Natural killer cell treated with Interleukin-12 subunit alpha and Interleukin-12 subunit beta and Interleukin-15 and Interleukin-18, amount 100 ng/mL, for 72 hours (primary cell): Measurements from ENCODE around the gene SCGB2B2. TPM values are rescaled to one million over a fixed set of nuclear protein-coding genes. Genes with fewer than 3 reads are reported as not detected.
"Not testable (repeated sequence)": the region's sequence is repeated elsewhere in the genome, so short reads cannot be mapped to it uniquely, and the experiment has no call there.

ENCODE experiments used
- ATAC-seq, 2 donors: fragments of 150-1000 bp; cut with Tn5 transposase in 1 of 2; sonication (Bioruptor Pico), chemical (Tn5 transposase) in 1 of 2; 2 replicates each; pipeline ENCODE4 v1.10.0; 2021
- DNase-seq: peaks from one replicate; pipeline ENCODE4 v3.0.0; 2022; ENCODE audit warnings: low spot score
- H3K27ac Mint-ChIP-seq, 2 donors: 1 replicate in 1 of 2; 2 replicates in 1 of 2; pipeline ENCODE4 v1.8.0; 2022; ENCODE audit warnings: mixed read lengths in 2 of 2, mild to moderate bottlenecking in 1 of 2, moderate library complexity in 1 of 2
- H3K27me3 Mint-ChIP-seq, 2 donors: 1 replicate in 1 of 2; 2 replicates in 1 of 2; pipeline ENCODE4 v1.8.0; 2022; ENCODE audit warnings: mixed read lengths in 2 of 2
- H3K36me3 Mint-ChIP-seq: one replicate; pipeline ENCODE4 v1.8.0; 2022; ENCODE audit warnings: mixed read lengths
- H3K4me1 Mint-ChIP-seq, 2 donors: 1 replicate in 1 of 2; 2 replicates in 1 of 2; pipeline ENCODE4 v1.8.0; 2022; ENCODE audit warnings: low read depth in 2 of 2, mixed read lengths in 2 of 2, mild to moderate bottlenecking in 1 of 2
- H3K4me3 Mint-ChIP-seq: one replicate; pipeline ENCODE4 v1.8.0; 2022; ENCODE audit warnings: mixed read lengths
- H3K9me3 Mint-ChIP-seq: 2 replicates; pipeline ENCODE4 v1.8.0; 2022; ENCODE audit warnings: mixed read lengths
- total RNA-seq, 2 donors: library from RNA; stranded (reverse); gene quantifications; one replicate each; pipeline ENCODE4 v1.2.3, GENCODE V29; 2022

The SCGB2B2 gene
- total RNA-seq, 2 donors from 2014 or later, result 0.57 to 0.81 TPM

- Mint-ChIP-seq H3K9me3 (peaks cover 17% of the 10 kb centered on the region), H3K36me3 (peaks cover 58% of the 10 kb centered on the region), H3K27me3 (no peaks in the 10 kb centered on the region), H3K4me1 (peaks cover 25 to 30% of the 10 kb centered on the region in 2 donors), H3K27ac (no peak overlapping the region), H3K4me3 (no peak overlapping the region)
- no peak for DNase-seq
- ATAC-seq, result no peak
Observed at GRCh38 chr19:34681478-34681877, 4.5 kb upstream of the SCGB2B2 start.

- H3K36me3 Mint-ChIP-seq, result peaks cover 41% of the 10 kb centered on the region
- peaks cover 10% of the 10 kb centered on the region for H3K9me3 Mint-ChIP-seq
- H3K27me3 Mint-ChIP-seq, result peaks cover 0 to 13% of the 10 kb centered on the region in 2 donors
- no peak for DNase-seq
- no peak for ATAC-seq
- H3K4me3 Mint-ChIP-seq, result peak overlapping the region; percentile 94
- H3K4me1 Mint-ChIP-seq, result peaks cover 31 to 32% of the 10 kb centered on the region in 2 donors
- peak overlapping the region; percentile 99 to 100 for H3K27ac Mint-ChIP-seq
Observed at GRCh38 chr19:34678421-34678820, 1.5 kb upstream of the SCGB2B2 start.

- Mint-ChIP-seq H3K27ac (peak overlapping the region; percentile 99 to 100), H3K9me3 (peaks cover 8% of the 10 kb centered on the region), H3K4me1 (peaks cover 31 to 32% of the 10 kb centered on the region in 2 donors)
Observed at GRCh38 chr19:34678085-34678412, 1.1 kb upstream of the SCGB2B2 start.

GRCh38 chr19:34677386-34678084, 576 bp upstream of the SCGB2B2 start, which contains the start of gene ZNF302:
Gene ZNF302, plus strand, starts transcription at chr19:34677678. Its CDS starts 1,127 bp downstream, at chr19:34678805.
- Mint-ChIP-seq H3K27ac (peak within 1 kb of the TSS; percentile 99 to 100), H3K36me3 (peaks cover 32% of the 10 kb centered on the region), H3K9me3 (peaks cover 5% of the 10 kb centered on the region), H3K27me3 (peaks cover 7 to 21% of the 10 kb centered on the region in 2 donors), H3K4me3 (peak within 1 kb of the TSS; percentile 94), H3K4me1 (peaks cover 31 to 32% of the 10 kb centered on the region in 2 donors)
- DNase-seq (peak; percentile 99), ATAC-seq (peak; percentile 94 to 95)

More at GRCh38 chr19:34678085-34678412, 1.1 kb upstream of the SCGB2B2 start:
- peaks cover 3 to 16% of the 10 kb centered on the region in 2 donors for H3K27me3 Mint-ChIP-seq
- ATAC-seq, result no peak
- peaks cover 37% of the 10 kb centered on the region for H3K36me3 Mint-ChIP-seq
- DNase-seq, result no peak
- peak overlapping the region; percentile 94 for H3K4me3 Mint-ChIP-seq

GRCh38 chr19:34675919-34676318, 1.0 kb downstream of the SCGB2B2 start:
- ATAC-seq (no peak), DNase-seq (no peak)
- H3K4me3 Mint-ChIP-seq, result peak overlapping the region; percentile 94
- peaks cover 29% of the 10 kb centered on the region for H3K36me3 Mint-ChIP-seq
- H3K4me1 Mint-ChIP-seq, result peaks cover 31 to 32% of the 10 kb centered on the region in 2 donors
- H3K27ac Mint-ChIP-seq, result peak overlapping the region in 1 of 2 donors; percentile 99
- H3K27me3 Mint-ChIP-seq, result peaks cover 10 to 26% of the 10 kb centered on the region in 2 donors
- H3K9me3 Mint-ChIP-seq, result peaks cover 5% of the 10 kb centered on the region

GRCh38 chr19:34675250-34675649, 1.7 kb downstream of the SCGB2B2 start:
- H3K36me3 Mint-ChIP-seq, result peaks cover 22% of the 10 kb centered on the region
- H3K27ac Mint-ChIP-seq, result no peak overlapping the region
- H3K4me3 Mint-ChIP-seq, result no peak overlapping the region
- peaks cover 10 to 26% of the 10 kb centered on the region in 2 donors for H3K27me3 Mint-ChIP-seq
- ATAC-seq (no peak), DNase-seq (no peak)
- H3K4me1 Mint-ChIP-seq, result peaks cover 31 to 32% of the 10 kb centered on the region in 2 donors
- peaks cover 5% of the 10 kb centered on the region for H3K9me3 Mint-ChIP-seq

- H3K27ac Mint-ChIP-seq, result no peak overlapping the region
- DNase-seq (no peak), ATAC-seq (no peak)
- peaks cover 8% of the 10 kb centered on the region for H3K36me3 Mint-ChIP-seq
- H3K9me3 Mint-ChIP-seq, result no peaks in the 10 kb centered on the region
- H3K4me3 Mint-ChIP-seq, result no peak overlapping the region
- peaks cover 10 to 26% of the 10 kb centered on the region in 2 donors for H3K27me3 Mint-ChIP-seq
- peaks cover 19 to 20% of the 10 kb centered on the region in 2 donors for H3K4me1 Mint-ChIP-seq
Observed at GRCh38 chr19:34673590-34673989, 3.4 kb downstream of the SCGB2B2 start.

- Mint-ChIP-seq H3K4me1 (peaks cover 7 to 17% of the 10 kb centered on the region in 2 donors), H3K9me3 (no peaks in the 10 kb centered on the region), H3K27me3 (peaks cover 10 to 26% of the 10 kb centered on the region in 2 donors), H3K27ac (no peak overlapping the region), H3K36me3 (peaks cover 8% of the 10 kb centered on the region), H3K4me3 (no peak overlapping the region)
- DNase-seq (no peak), ATAC-seq (no peak)
Observed at GRCh38 chr19:34671972-34672371, 5.0 kb downstream of the SCGB2B2 start.

- Mint-ChIP-seq H3K4me1 (peaks cover 0 to 16% of the 10 kb centered on the region in 2 donors), H3K4me3 (no peak overlapping the region), H3K27ac (peak overlapping the region in 1 of 2 donors; percentile 23), H3K9me3 (no peaks in the 10 kb centered on the region), H3K27me3 (peaks cover 10 to 21% of the 10 kb centered on the region in 2 donors), H3K36me3 (peaks cover 5% of the 10 kb centered on the region)
- DNase-seq (no peak), ATAC-seq (peak in 1 of 2 donors; percentile 14)
Observed at GRCh38 chr19:34669305-34669704, 7.7 kb downstream of the SCGB2B2 start.

- not testable (repeated sequence) for DNase-seq, ATAC-seq, H3K9me3 Mint-ChIP-seq, H3K36me3 Mint-ChIP-seq, H3K4me3 Mint-ChIP-seq
- Mint-ChIP-seq H3K27ac (peak overlapping the region in 1 of 2 donors; percentile 23), H3K27me3 (peaks cover 10 to 15% of the 10 kb centered on the region in 2 donors), H3K4me1 (peaks cover 0 to 16% of the 10 kb centered on the region in 2 donors)
Observed at GRCh38 chr19:34668690-34669089, 8.3 kb downstream of the SCGB2B2 start.

GRCh38 chr19:34668077-34668689, 8.8 kb downstream of the SCGB2B2 start:
- Mint-ChIP-seq H3K27ac (peak overlapping the region in 1 of 2 donors; percentile 92), H3K4me3 (peak overlapping the region; percentile 42), H3K4me1 (peaks cover 3 to 21% of the 10 kb centered on the region in 2 donors), H3K27me3 (peaks cover 8 to 11% of the 10 kb centered on the region in 2 donors)
- DNase-seq, H3K36me3 Mint-ChIP-seq, ATAC-seq, H3K9me3 Mint-ChIP-seq: not testable (repeated sequence)

- H3K9me3 Mint-ChIP-seq, result no peaks in the 10 kb centered on the region
- H3K36me3 Mint-ChIP-seq, result no peaks in the 10 kb centered on the region
- peaks cover 9 to 27% of the 10 kb centered on the region in 2 donors for H3K4me1 Mint-ChIP-seq
- H3K27ac Mint-ChIP-seq, result peak overlapping the region in 1 of 2 donors; percentile 92
- ATAC-seq, result peak in 1 of 2 donors; percentile 61
- peaks cover 2 to 4% of the 10 kb centered on the region in 2 donors for H3K27me3 Mint-ChIP-seq
- peak overlapping the region; percentile 42 for H3K4me3 Mint-ChIP-seq
- no peak for DNase-seq
Observed at GRCh38 chr19:34667349-34668076, 9.4 kb downstream of the SCGB2B2 start.

GRCh38 chr19:34666958-34667265, 10.0 kb downstream of the SCGB2B2 start:
- peaks cover 9 to 27% of the 10 kb centered on the region in 2 donors for H3K4me1 Mint-ChIP-seq
- H3K9me3 Mint-ChIP-seq, result no peaks in the 10 kb centered on the region
- H3K27ac Mint-ChIP-seq, result peak overlapping the region in 1 of 2 donors; percentile 92
- ATAC-seq (no peak), DNase-seq (no peak)
- no peaks in the 10 kb centered on the region for H3K36me3 Mint-ChIP-seq
- no peak overlapping the region for H3K4me3 Mint-ChIP-seq
- H3K27me3 Mint-ChIP-seq, result no peaks in the 10 kb centered on the region
